ENCODE measurements around the gene NEK4. TPM values are rescaled to one million over a fixed set of nuclear protein-coding genes. Genes with fewer than 3 reads are reported as not detected.

The NEK4 gene
- polyA plus RNA-seq, 1 of the 3 experiments (the other 2 are of a cell fraction) = 8.8 TPM

DNA sequence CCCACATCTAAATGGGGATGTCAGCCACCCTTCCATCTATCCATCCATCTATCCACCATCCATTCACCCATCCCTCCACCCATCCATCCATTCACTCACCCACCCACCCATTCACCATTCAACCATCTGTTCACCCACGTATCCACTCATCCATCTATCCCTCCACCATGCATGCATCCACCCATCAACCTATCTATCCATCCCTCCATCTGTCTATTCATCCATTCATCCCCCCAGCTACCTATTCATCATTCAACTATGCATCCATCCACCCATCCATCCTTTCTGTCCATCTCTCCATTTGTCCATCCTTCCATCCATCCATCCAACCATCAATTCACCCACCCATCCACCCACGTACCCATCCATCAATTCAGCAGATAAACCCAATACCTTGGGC lies 38.4 kb upstream of the NEK4 start (continued):
- no peak for TF ChIP-seq EP300 (IDR thresholded peaks at IDR 0.05; ENCODE audit: borderline replicate concordance in 1 of 2, low read depth in 1 of 2, low read length in 1 of 2)
- no peak for TF ChIP-seq RXRA (IDR thresholded peaks at IDR 0.05; ENCODE audit: borderline replicate concordance, low read depth)
- TF ChIP-seq FOXJ3 (CRISPR knock-in tag; IDR thresholded peaks at IDR 0.05) = no peak
- TF ChIP-seq CHD2 (IDR thresholded peaks at IDR 0.05; ENCODE audit: low read length, partially characterized antibody) = no peak

DNA sequence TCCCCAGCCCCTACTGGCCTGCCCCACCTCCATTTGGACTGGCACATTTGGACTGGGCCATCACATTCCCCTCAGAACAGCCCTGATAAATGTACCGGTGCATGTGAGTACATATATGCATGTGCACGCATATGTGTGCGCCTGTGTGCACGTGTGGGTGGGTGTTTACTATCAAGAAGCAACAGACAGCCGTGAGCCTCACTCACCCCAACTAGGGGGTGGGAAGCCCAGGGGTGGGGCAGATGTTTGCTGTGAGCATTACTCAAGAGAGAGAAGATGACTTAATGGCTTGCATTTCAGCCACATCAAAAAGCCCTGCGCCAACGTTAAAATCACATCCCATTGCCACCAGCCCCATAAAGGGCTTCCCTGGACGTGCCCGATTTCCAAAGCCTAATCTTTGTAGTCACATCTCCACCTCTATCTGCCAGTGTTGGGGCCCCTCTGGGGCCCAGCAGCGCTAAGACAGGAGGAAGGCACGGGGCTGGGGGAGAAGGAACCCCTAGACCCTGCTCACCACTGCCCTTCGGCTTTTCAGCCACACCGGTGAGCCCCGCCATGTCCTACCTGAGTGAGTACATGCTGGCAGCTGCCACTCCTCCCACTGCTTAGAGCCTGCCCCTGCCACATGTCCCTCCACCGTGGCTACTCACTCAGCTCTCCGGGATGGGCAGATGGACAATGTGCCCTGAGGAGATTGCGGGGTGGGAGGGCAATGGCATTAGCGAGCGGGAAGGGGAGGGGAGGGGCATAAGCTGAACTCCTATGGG lies 34.7 kb upstream of the NEK4 start:
- POLR2A ChIA-PET = interaction anchor here (0.6 kb wide), 1 partner anchor 34 kb away, joined by 4 read pairs; no protein-coding TSS in a partner anchor
- peak; percentile 46 for DNase-seq
- H3K79me2 ChIP-seq (ENCODE audit: insufficient read depth) = no peaks in the 10 kb centered on the region
- no peaks in the 10 kb centered on the region for H3K9me3 ChIP-seq
- H2AFZ ChIP-seq (ENCODE audit: low read depth) = no peak overlapping the region
- TF ChIP-seq RFX5 (IDR thresholded peaks at IDR 0.05; ENCODE audit: low read length) (no peak), TCF12 (IDR thresholded peaks at IDR 0.05) (no peak), GABPA (IDR thresholded peaks at IDR 0.05; ENCODE audit: low read depth) (no peak)
- H3K27ac ChIP-seq (ENCODE audit: low read depth in 2 of 2, low read length in 1 of 2) = no peak overlapping the region
- peaks cover 3% of the 10 kb centered on the region for H3F3A ChIP-seq (replicated peaks; ENCODE audit: insufficient read depth)
- no peak overlapping the region for H3K4me3 ChIP-seq (ENCODE audit: low read depth in 2 of 2, low read length in 1 of 2)
- H3K4me2 ChIP-seq = no peak overlapping the region
- H4K20me1 ChIP-seq (ENCODE audit: insufficient read depth) = no peaks in the 10 kb centered on the region
- no peaks in the 10 kb centered on the region for H3K9me2 ChIP-seq
- no peaks in the 10 kb centered on the region for H3K27me3 ChIP-seq (ENCODE audit: insufficient read depth)
- CTCF ChIA-PET = interaction anchor here (0.8 kb wide), 1 partner anchor 46 kb away, joined by 3 read pairs; no protein-coding TSS in a partner anchor
- no peaks in the 10 kb centered on the region for H3K36me3 ChIP-seq (replicated peaks in 1 of 2; ENCODE audit: control insufficient read depth in 1 of 2, insufficient read depth in 2 of 2, low read length in 1 of 2)
- no peaks in the 10 kb centered on the region; a peak in 2 of 4 replicates for H3K4me1 ChIP-seq (ENCODE audit: control insufficient read depth in 1 of 2, insufficient read depth in 2 of 2, low read depth in 1 of 2, low read length in 1 of 2)
- 78% methylated on average over 18 of the region's 19 CpGs for WGBS (ENCODE audit: low lambda C conversion rate)
- H3K9ac ChIP-seq = no peak overlapping the region

DNA sequence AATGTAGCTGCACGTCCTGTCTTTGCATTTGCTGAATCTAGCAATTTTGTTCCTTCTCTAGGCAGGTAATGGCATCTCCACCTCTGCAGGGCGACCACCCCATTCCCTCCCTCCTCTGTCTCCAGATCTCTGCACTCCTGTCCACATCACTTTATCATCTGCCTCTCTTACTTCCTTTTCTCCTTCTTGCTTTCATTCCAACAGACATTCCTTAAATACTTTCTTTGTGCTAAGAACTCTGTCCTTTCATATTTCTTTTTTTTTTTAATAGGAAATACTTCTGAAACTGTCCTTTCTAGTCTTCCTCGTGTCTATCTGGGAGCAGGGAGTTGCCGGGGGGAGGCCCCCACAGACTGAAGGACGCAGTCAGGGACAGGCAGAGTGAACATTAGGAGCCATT lies 31.1 kb upstream of the NEK4 start:
- Histone ChIP-seq H4K20me1 (ENCODE audit: insufficient read depth) (no peaks in the 10 kb centered on the region), H3K79me2 (ENCODE audit: insufficient read depth) (no peaks in the 10 kb centered on the region), H3K9ac (no peak overlapping the region), H3K36me3 (replicated peaks in 1 of 2; ENCODE audit: control insufficient read depth in 1 of 2, insufficient read depth in 2 of 2, low read length in 1 of 2) (no peaks in the 10 kb centered on the region), H3K4me1 (ENCODE audit: control insufficient read depth in 1 of 2, insufficient read depth in 2 of 2, low read depth in 1 of 2, low read length in 1 of 2) (no peaks in the 10 kb centered on the region; a peak in 2 of 4 replicates), H3K4me3 (ENCODE audit: low read depth in 2 of 2, low read length in 1 of 2) (no peak overlapping the region), H2AFZ (ENCODE audit: low read depth) (no peak overlapping the region), H3K27me3 (ENCODE audit: insufficient read depth) (no peaks in the 10 kb centered on the region), H3K9me3 (no peaks in the 10 kb centered on the region), H3K9me2 (no peaks in the 10 kb centered on the region), H3K27ac (ENCODE audit: low read depth in 2 of 2, low read length in 1 of 2) (peak overlapping the region in 1 of 2 experiments; percentile 11; a peak in 1 of 4 replicates), H3F3A (replicated peaks; ENCODE audit: insufficient read depth) (peaks cover 3% of the 10 kb centered on the region), H3K4me2 (0 out of 2 replicates have a peak overlapping the region, but pooled peaks have one; percentile 19)
- TF ChIP-seq RCOR1 (IDR thresholded peaks at IDR 0.05; ENCODE audit: low read length) (no peak), TEAD4 (IDR thresholded peaks at IDR 0.05; ENCODE audit: borderline replicate concordance, insufficient read depth) (no peak), TCF12 (IDR thresholded peaks at IDR 0.05) (no peak)
- ChIA-PET POLR2A (no interaction called here), CTCF (no interaction called here)
- 46% methylated on average over 5 of the region's 5 CpGs for WGBS (ENCODE audit: low lambda C conversion rate)
- DNase-seq = no peak

DNA sequence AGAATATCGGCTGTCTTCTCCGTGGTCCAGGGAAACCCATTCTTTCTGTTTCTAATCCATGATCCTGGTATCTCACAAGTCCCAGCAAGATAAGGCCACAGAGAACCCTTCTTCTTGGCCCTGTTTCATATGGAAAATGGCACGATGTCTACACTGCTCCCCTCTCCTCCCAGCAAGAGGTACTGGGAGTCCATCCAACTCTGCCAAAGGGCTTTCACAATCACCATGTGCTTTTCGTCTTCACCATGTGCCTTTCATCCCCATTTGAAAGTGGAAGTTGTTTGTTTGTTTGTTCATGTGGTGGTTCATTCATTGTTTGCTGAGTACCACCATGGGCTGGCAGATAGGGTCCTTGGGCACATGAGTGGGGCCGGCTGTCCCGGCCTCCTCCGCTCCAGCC lies 29.3 kb upstream of the NEK4 start:
- POLR2A ChIA-PET = no interaction called here
- H2AFZ ChIP-seq (ENCODE audit: low read depth) = no peak overlapping the region
- WGBS (ENCODE audit: low lambda C conversion rate) = 83% methylated on average over 7 of the region's 7 CpGs
- H3K4me3 ChIP-seq (ENCODE audit: low read depth in 2 of 2, low read length in 1 of 2) = no peak overlapping the region
- H3F3A ChIP-seq (replicated peaks; ENCODE audit: insufficient read depth) = peaks cover 3% of the 10 kb centered on the region
- H4K20me1 ChIP-seq (ENCODE audit: insufficient read depth) = no peaks in the 10 kb centered on the region
- no peaks in the 10 kb centered on the region for H3K9me3 ChIP-seq
- H3K4me2 ChIP-seq = no peak overlapping the region
- H3K36me3 ChIP-seq (replicated peaks in 1 of 2; ENCODE audit: control insufficient read depth in 1 of 2, insufficient read depth in 2 of 2, low read length in 1 of 2) = no peaks in the 10 kb centered on the region
- no peaks in the 10 kb centered on the region for H3K27me3 ChIP-seq (ENCODE audit: insufficient read depth)
- CTCF ChIA-PET = interaction anchor here (1.6 to 2.1 kb wide), 2 partner anchors 9 to 15 kb away, joined by 5 read pairs; no protein-coding TSS in a partner anchor
- H3K4me1 ChIP-seq (ENCODE audit: control insufficient read depth in 1 of 2, insufficient read depth in 2 of 2, low read depth in 1 of 2, low read length in 1 of 2) = no peaks in the 10 kb centered on the region; a peak in 2 of 4 replicates
- no peak for DNase-seq
- no peaks in the 10 kb centered on the region for H3K9me2 ChIP-seq
- no peak overlapping the region for H3K27ac ChIP-seq (ENCODE audit: low read depth in 2 of 2, low read length in 1 of 2)
- H3K9ac ChIP-seq = no peak overlapping the region
- H3K79me2 ChIP-seq (ENCODE audit: insufficient read depth) = no peaks in the 10 kb centered on the region
- TF ChIP-seq FOSL2 (IDR thresholded peaks at IDR 0.05; ENCODE audit: borderline replicate concordance, low read depth) (no peak), RCOR1 (IDR thresholded peaks at IDR 0.05; ENCODE audit: low read length) (no peak), RAD21 (IDR thresholded peaks at IDR 0.05; ENCODE audit: low read length) (no peak), FOXM1 (IDR thresholded peaks at IDR 0.05; ENCODE audit: low read depth) (no peak), GATA2 (CRISPR knock-in tag; IDR thresholded peaks at IDR 0.05) (no peak), GABPA (IDR thresholded peaks at IDR 0.05; ENCODE audit: low read depth) (no peak), NRF1 (IDR thresholded peaks at IDR 0.05; ENCODE audit: low read depth, low read length) (no peak)
- TF ChIP-seq, protein P1, sequence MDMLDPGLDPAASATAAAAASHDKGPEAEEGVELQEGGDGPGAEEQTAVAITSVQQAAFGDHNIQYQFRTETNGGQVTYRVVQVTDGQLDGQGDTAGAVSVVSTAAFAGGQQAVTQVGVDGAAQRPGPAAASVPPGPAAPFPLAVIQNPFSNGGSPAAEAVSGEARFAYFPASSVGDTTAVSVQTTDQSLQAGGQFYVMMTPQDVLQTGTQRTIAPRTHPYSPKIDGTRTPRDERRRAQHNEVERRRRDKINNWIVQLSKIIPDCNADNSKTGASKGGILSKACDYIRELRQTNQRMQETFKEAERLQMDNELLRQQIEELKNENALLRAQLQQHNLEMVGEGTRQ (IDR thresholded peaks at IDR 0.05; ENCODE audit: borderline replicate concordance, low read depth, low read length) = no peak
- TF ChIP-seq, protein P2, sequence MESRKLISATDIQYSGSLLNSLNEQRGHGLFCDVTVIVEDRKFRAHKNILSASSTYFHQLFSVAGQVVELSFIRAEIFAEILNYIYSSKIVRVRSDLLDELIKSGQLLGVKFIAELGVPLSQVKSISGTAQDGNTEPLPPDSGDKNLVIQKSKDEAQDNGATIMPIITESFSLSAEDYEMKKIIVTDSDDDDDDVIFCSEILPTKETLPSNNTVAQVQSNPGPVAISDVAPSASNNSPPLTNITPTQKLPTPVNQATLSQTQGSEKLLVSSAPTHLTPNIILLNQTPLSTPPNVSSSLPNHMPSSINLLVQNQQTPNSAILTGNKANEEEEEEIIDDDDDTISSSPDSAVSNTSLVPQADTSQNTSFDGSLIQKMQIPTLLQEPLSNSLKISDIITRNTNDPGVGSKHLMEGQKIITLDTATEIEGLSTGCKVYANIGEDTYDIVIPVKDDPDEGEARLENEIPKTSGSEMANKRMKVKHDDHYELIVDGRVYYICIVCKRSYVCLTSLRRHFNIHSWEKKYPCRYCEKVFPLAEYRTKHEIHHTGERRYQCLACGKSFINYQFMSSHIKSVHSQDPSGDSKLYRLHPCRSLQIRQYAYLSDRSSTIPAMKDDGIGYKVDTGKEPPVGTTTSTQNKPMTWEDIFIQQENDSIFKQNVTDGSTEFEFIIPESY (IDR thresholded peaks at IDR 0.05; ENCODE audit: borderline replicate concordance, low read depth) = no peak
